ENCODE measurements around the gene TOM1L1. TPM values are rescaled to one million over a fixed set of nuclear protein-coding genes. Genes with fewer than 3 reads are reported as not detected.

TOM1L1 gene
- total RNA-seq, 1 experiment from 2014 or later: 44.6 TPM

DNA sequence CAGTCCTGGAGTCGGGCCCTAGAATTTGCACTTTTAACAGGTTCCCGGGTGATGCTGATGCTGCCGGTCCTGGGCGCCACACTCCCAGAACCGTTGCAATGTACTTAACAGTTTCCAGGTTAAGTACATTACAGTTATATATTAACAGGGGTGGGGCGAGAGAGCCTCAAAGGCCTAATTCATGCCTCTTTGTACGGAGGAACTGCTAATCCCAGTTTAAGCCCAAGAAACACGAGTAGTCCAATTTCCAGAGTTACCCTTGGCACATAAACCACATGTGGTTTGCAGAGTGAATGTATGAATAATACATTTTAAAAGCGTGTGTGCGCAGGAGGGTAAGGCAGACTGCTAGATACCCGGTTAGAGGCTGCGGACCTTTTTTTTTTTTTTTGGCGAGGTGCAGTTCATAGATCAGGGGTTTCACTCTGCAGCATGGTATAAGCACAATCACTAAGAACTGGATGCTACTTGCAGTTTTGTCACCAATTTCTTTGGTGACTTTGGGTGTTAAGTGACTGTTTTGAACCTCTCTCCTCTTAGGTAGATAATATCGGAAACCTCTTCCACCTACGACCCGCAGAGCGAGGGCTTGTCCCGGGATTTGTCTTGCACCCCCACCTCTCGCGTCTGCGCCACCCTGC lies 67.1 kb downstream of the TOM1L1 start:
- TF ChIP-seq, protein P1, sequence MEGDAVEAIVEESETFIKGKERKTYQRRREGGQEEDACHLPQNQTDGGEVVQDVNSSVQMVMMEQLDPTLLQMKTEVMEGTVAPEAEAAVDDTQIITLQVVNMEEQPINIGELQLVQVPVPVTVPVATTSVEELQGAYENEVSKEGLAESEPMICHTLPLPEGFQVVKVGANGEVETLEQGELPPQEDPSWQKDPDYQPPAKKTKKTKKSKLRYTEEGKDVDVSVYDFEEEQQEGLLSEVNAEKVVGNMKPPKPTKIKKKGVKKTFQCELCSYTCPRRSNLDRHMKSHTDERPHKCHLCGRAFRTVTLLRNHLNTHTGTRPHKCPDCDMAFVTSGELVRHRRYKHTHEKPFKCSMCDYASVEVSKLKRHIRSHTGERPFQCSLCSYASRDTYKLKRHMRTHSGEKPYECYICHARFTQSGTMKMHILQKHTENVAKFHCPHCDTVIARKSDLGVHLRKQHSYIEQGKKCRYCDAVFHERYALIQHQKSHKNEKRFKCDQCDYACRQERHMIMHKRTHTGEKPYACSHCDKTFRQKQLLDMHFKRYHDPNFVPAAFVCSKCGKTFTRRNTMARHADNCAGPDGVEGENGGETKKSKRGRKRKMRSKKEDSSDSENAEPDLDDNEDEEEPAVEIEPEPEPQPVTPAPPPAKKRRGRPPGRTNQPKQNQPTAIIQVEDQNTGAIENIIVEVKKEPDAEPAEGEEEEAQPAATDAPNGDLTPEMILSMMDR (conservative IDR thresholded peaks at IDR 0.05): no peak
- no peak overlapping the region for H3K18ac ChIP-seq (ENCODE audit: insufficient read length, low read depth, low read length)
- Mint-ChIP-seq H3K9me3 (no peaks in the 10 kb centered on the region), H3K36me3 (ENCODE audit: insufficient read depth in 1 of 3, low read depth in 3 of 3) (peaks cover 8 to 29% (median 24%) of the 10 kb centered on the region in 3 experiments; a peak in 6 of 7 replicates), H3K4me3 (no peak overlapping the region), H3K27ac (no peak overlapping the region), H3K4me1 (peaks cover 12 to 13% of the 10 kb centered on the region in 2 experiments), H3K27me3 (ENCODE audit: low read depth) (no peaks in the 10 kb centered on the region)
- no peak overlapping the region for H2BK15ac ChIP-seq (ENCODE audit: low read depth, low read length)
- no peaks in the 10 kb centered on the region for H3K27me3 ChIP-seq (ENCODE audit: insufficient read depth, low read length)
- H2BK12ac ChIP-seq (ENCODE audit: insufficient read length, low read depth, low read length): no peak overlapping the region
- no peak overlapping the region for H3T11ph ChIP-seq (ENCODE audit: low read length)
- DNase-seq: no peak
- no peak overlapping the region for H3K14ac ChIP-seq (ENCODE audit: insufficient read depth, low read length)
- H3K27ac ChIP-seq (ENCODE audit: insufficient read length, low read depth, low read length): no peak overlapping the region
- H3K4me1 ChIP-seq (ENCODE audit: insufficient read depth, low read length): no peaks in the 10 kb centered on the region; the same call in 1 of the 2 replicates
- H2AFZ ChIP-seq (ENCODE audit: low read length): no peak overlapping the region
- no peak overlapping the region for H3K23ac ChIP-seq (ENCODE audit: insufficient read length, low read depth, low read length)
- H4K5ac ChIP-seq (ENCODE audit: insufficient read length, low read depth, low read length): no peak overlapping the region
- no peaks in the 10 kb centered on the region for H4K20me1 ChIP-seq (ENCODE audit: control insufficient read depth, insufficient read depth, insufficient read length)
- no peaks in the 10 kb centered on the region for H3K9me3 ChIP-seq (ENCODE audit: control insufficient read depth, low read depth, low read length)
- H2AK5ac ChIP-seq (ENCODE audit: insufficient read length, low read length): no peak overlapping the region
- peaks cover 16% of the 10 kb centered on the region; the same call in 1 of the 2 replicates for H3K79me2 ChIP-seq (ENCODE audit: insufficient read depth, low read length)
- H3K4me2 ChIP-seq (ENCODE audit: insufficient read depth, insufficient read length, low read length): peak overlapping the region; percentile 83
- no CpG with 5 or more reads among the region's 21 CpGs for WGBS (ENCODE audit: extremely low coverage, insufficient read length, low lambda C conversion rate)
- H2BK5ac ChIP-seq (ENCODE audit: insufficient read length, low read length): no peak overlapping the region
- H2BK120ac ChIP-seq (ENCODE audit: low read depth, low read length, poor library complexity, severe bottlenecking): no peak overlapping the region
- peaks cover 7% of the 10 kb centered on the region for H3K23me2 ChIP-seq (ENCODE audit: insufficient read length, low read depth, low read length, poor library complexity, severe bottlenecking)
- H4K91ac ChIP-seq (ENCODE audit: insufficient read length, low read depth, low read length): no peak overlapping the region
- no peak overlapping the region for H3K56ac ChIP-seq (ENCODE audit: insufficient read length, low read depth, low read length)
- peak overlapping the region; percentile 96 for H3K9ac ChIP-seq (ENCODE audit: extremely low read depth, insufficient read length, low read length)
- H3K79me1 ChIP-seq (ENCODE audit: insufficient read depth, low read depth, low read length, poor library complexity, severe bottlenecking): no peaks in the 10 kb centered on the region
- no peak overlapping the region for H3K4ac ChIP-seq (ENCODE audit: low read depth, low read length)
- H4K8ac ChIP-seq (replicated peaks; ENCODE audit: insufficient read length, low read depth, low read length): no peak overlapping the region
- H2BK20ac ChIP-seq (ENCODE audit: low read depth, low read length, poor library complexity, severe bottlenecking): no peak overlapping the region
